Ishikawa (cell line): ENCODE measurements around the gene EMSY.

Experiments used
- CEBPB ChIP-seq: IDR thresholded peaks from 2 replicates; pipeline ENCODE4 v1.6.1; 2012
- CREB1 ChIP-seq: IDR thresholded peaks from 2 replicates; pipeline ENCODE4 v1.6.1; 2012; ENCODE audit warnings: low read depth
- EGR1 ChIP-seq: IDR thresholded peaks from 2 replicates; pipeline ENCODE4 v1.6.1; 2012
- EP300 ChIP-seq: IDR thresholded peaks from 2 replicates; pipeline ENCODE4 v1.6.1; 2012; ENCODE audit warnings: borderline replicate concordance
- FOXM1 ChIP-seq: IDR thresholded peaks from 2 replicates; pipeline ENCODE4 v1.6.1; 2012; ENCODE audit warnings: low read depth, borderline replicate concordance
- MAX ChIP-seq: IDR thresholded peaks from 2 replicates; pipeline ENCODE4 v1.6.1; 2012
- NFIC ChIP-seq: IDR thresholded peaks from 2 replicates; pipeline ENCODE4 v1.6.1; 2012
- RAD21 ChIP-seq: IDR thresholded peaks from 2 replicates; pipeline ENCODE4 v1.6.1; 2012; ENCODE audit warnings: low read depth
- REST ChIP-seq: IDR thresholded peaks from 2 replicates; pipeline ENCODE4 v1.6.1; 2012; ENCODE audit warnings: low read depth, mild to moderate bottlenecking
- TAF1 ChIP-seq: IDR thresholded peaks from 2 replicates; pipeline ENCODE4 v1.6.1; 2012; ENCODE audit warnings: low read depth, mild to moderate bottlenecking
- TCF12 ChIP-seq: IDR thresholded peaks from 2 replicates; pipeline ENCODE4 v1.6.1; 2012; ENCODE audit warnings: low read depth
- TEAD4 ChIP-seq: IDR thresholded peaks from 2 replicates; pipeline ENCODE4 v1.6.1; 2012
- USF1 ChIP-seq: IDR thresholded peaks from 2 replicates; pipeline ENCODE4 v1.6.1; 2012
- YY1 ChIP-seq: IDR thresholded peaks from 2 replicates; pipeline ENCODE4 v1.6.1; 2012; ENCODE audit warnings: low read depth
- ZBTB7A ChIP-seq: IDR thresholded peaks from 2 replicates; pipeline ENCODE4 v1.6.1; 2012; ENCODE audit warnings: low read depth

The EMSY gene

GRCh38 chr11:76598426-76598839 is 153.6 kb downstream of the EMSY start:
- no peak for TF ChIP-seq TEAD4
- TF ChIP-seq YY1 = no peak
- TF ChIP-seq NFIC = no peak
- no peak for TF ChIP-seq REST
- TF ChIP-seq TCF12 = no peak
- TF ChIP-seq CREB1 = no peak
- TF ChIP-seq MAX = peak; percentile 26; the same call in 1 of the 2 replicates
- no peak for TF ChIP-seq EGR1
- peak; percentile 75 for TF ChIP-seq RAD21
- no peak for TF ChIP-seq EP300

- TF ChIP-seq TCF12 (no peak), YY1 (no peak), CREB1 (no peak)
These were observed 154.5 kb downstream of the EMSY start for GRCh38 chr11:76599041-76600013.

- TF ChIP-seq FOXM1 = no peak
- TF ChIP-seq RAD21 = no peak
- no peak for TF ChIP-seq TEAD4
- no peak for TF ChIP-seq CEBPB
- TF ChIP-seq REST = no peak
- no peak for TF ChIP-seq EP300
- TF ChIP-seq ZBTB7A = no peak
- TF ChIP-seq YY1 = no peak
- no peak for TF ChIP-seq MAX
- no peak for TF ChIP-seq CREB1
- no peak for TF ChIP-seq EGR1
- TF ChIP-seq TCF12 = no peak
- no peak for TF ChIP-seq NFIC
- TF ChIP-seq TAF1 = no peak
- TF ChIP-seq USF1 = no peak
These were observed 155.4 kb downstream of the EMSY start for GRCh38 chr11:76600124-76600655.

GRCh38 chr11:76601272-76601671 is 156.5 kb downstream of the EMSY start:
- TF ChIP-seq TEAD4 (no peak), MAX (no peak), CEBPB (no peak), FOXM1 (no peak), USF1 (no peak), YY1 (no peak), TCF12 (no peak), RAD21 (no peak), REST (no peak), ZBTB7A (no peak), CREB1 (no peak), NFIC (no peak), EP300 (no peak), TAF1 (no peak), EGR1 (no peak)
